ENCODE results near the gene STON2.

GRCh38 chr14:81440041-81440440 lies 39.9 kb upstream of the STON2 start:
- TF ChIP-seq CTCF (conservative IDR thresholded peaks at IDR 0.05; ENCODE audit: low read depth, low read length) (no peak), EZH2 (IDR thresholded peaks at IDR 0.05; ENCODE audit: borderline replicate concordance, low read depth, low read length, poor library complexity, severe bottlenecking) (no peak)

Measured in A673 (cell line).